Muscle of leg (tissue), 11 donors: ENCODE data around the gene GANC. TPM values are rescaled to one million over a fixed set of nuclear protein-coding genes. Genes with fewer than 3 reads are reported as not detected.
"Not testable (repeated sequence)": the region's sequence is repeated elsewhere in the genome, so short reads cannot be mapped to it uniquely, and the experiment has no call there.

Source experiments
- DNase-seq: peaks from one replicate; pipeline ENCODE4 v3.0.0; 2013
- H3K27ac ChIP-seq: one replicate; pipeline ENCODE4 v1.5.1; 2013; ENCODE audit warnings: mild to moderate bottlenecking, low read length, control low read depth
- H3K27me3 ChIP-seq: one replicate; pipeline ENCODE4 v1.6.1; 2013; ENCODE audit warnings: low read length; ENCODE audit not compliant: control insufficient read depth, insufficient read depth
- H3K36me3 ChIP-seq: one replicate; pipeline ENCODE4 v1.6.1; 2013; ENCODE audit warnings: low read length; ENCODE audit not compliant: control insufficient read depth, insufficient read depth
- H3K4me1 ChIP-seq: one replicate; pipeline ENCODE4 v1.6.1; 2013; ENCODE audit warnings: low read length; ENCODE audit not compliant: control insufficient read depth, insufficient read depth
- H3K4me3 ChIP-seq: one replicate; pipeline ENCODE4 v1.5.1; 2013; ENCODE audit warnings: low read length, control low read depth
- H3K9me3 ChIP-seq: replicated peaks from 2 replicates; pipeline ENCODE4 v1.6.1; 2013; ENCODE audit warnings: low read depth, low read length; ENCODE audit not compliant: control insufficient read depth
- WGBS: methylation state at CpG from one replicate; pipeline ENCODE4 v1.1.5; 2013; ENCODE audit warnings: missing lambda C conversion rate; ENCODE audit not compliant: insufficient coverage; 5-methylcytosine and 5-hydroxymethylcytosine counted together
- polyA plus RNA-seq, 8 donors: library from polyadenylated mRNA; unstranded; fragments of 120-200 nt; gene quantifications; one replicate each; pipeline versions ENCODE4 v1.2.1 to v1.2.3, GENCODE V29; 2013; ENCODE audit warnings: inconsistent platforms in 1 of 8, low replicate concordance in 1 of 8; ENCODE audit not compliant: insufficient read length in 8 of 8, insufficient read depth in 1 of 8
- total RNA-seq: library from RNA; stranded (reverse); fragments of 120-200 nt; gene quantifications from one replicate; pipeline ENCODE4 v1.2.4, GENCODE V29; 2013

GANC gene
- total and polyA plus RNA-seq, 9 donors = 11.7 to 18.0 (median 14.1) TPM

DNA sequence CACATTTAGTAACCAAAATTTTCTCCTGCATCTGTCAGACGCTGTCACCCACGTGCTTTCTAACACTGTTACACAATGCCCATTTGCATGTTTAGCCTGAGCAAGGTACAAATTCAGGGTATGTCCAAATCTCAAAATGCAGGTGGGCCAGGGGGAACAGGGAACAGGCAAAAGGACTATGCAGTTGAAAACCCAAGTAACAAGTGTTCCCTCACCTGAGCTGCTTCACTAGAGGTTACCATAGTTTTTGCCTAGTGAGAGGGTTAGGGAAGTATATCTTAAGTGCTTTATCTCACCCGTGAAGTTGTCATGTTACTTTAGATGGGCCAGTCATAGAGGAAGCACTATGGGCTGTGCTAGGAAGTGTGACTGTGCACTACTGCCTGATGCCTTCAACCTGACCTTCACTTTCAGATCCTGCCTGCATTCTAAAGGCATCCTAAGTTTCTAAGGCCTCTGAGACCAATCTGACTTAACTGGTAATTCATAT lies 6.3 kb downstream of the GANC start:
- no peak for DNase-seq
- no peak overlapping the region for H3K27ac ChIP-seq
- peaks cover 26% of the 10 kb centered on the region for H3K36me3 ChIP-seq
- peaks cover 11% of the 10 kb centered on the region for H3K4me1 ChIP-seq
- H3K9me3 ChIP-seq = no peaks in the 10 kb centered on the region
- no peak overlapping the region for H3K4me3 ChIP-seq
- H3K27me3 ChIP-seq = no peaks in the 10 kb centered on the region
- WGBS = no CpG with 5 or more reads among the region's 3 CpGs

DNA sequence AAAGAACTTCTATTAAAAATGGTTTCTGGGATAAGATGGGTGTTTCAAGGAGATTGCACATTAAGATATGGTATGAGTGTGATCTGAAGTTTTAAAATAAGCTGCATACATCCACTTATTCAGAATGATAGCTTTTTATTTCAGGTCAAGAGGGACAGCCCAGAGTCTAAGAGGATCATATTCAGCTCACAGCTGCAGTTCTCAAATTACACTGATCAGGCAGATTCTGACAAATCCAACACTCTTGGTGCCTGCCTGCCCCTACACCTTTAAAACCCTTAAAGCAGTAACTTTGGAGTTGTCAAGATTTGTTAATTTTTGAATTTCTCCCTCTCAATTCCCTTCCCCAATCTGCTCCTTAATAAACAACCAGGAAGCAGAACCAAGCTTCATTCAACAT lies 9.3 kb downstream of the GANC start:
- DNase-seq = no peak
- no peak overlapping the region for H3K27ac ChIP-seq
- H3K4me3 ChIP-seq = no peak overlapping the region
- H3K27me3 ChIP-seq = no peaks in the 10 kb centered on the region
- no peaks in the 10 kb centered on the region for H3K4me1 ChIP-seq
- no peaks in the 10 kb centered on the region for H3K9me3 ChIP-seq
- H3K36me3 ChIP-seq = peaks cover 26% of the 10 kb centered on the region

DNA sequence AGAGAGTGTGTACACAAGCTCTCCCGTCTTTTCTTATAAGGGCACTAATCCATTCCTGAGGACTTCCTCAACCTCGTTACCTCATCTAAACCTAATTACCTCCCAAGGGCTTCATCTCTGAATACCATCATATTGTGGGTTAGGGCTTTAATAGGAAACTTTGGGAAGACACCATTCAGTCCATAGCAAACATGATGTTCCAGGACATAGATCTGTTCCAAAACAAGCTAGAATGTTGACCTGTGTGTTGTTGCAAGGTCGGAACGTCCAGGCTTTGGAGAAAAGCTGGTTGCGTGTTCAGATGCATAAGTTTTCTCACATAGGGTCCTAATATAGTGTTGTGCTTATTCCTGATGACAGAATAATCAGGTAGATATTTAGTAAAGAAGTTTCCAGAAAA lies 9.9 kb downstream of the GANC start:
- no peak overlapping the region for H3K4me3 ChIP-seq
- H3K9me3 ChIP-seq = no peaks in the 10 kb centered on the region
- H3K27ac ChIP-seq = no peak overlapping the region
- no peaks in the 10 kb centered on the region for H3K27me3 ChIP-seq
- peaks cover 23% of the 10 kb centered on the region for H3K36me3 ChIP-seq
- 58% methylated on average over 3 of the region's 5 CpGs for WGBS
- no peak for DNase-seq
- H3K4me1 ChIP-seq = no peaks in the 10 kb centered on the region

DNA sequence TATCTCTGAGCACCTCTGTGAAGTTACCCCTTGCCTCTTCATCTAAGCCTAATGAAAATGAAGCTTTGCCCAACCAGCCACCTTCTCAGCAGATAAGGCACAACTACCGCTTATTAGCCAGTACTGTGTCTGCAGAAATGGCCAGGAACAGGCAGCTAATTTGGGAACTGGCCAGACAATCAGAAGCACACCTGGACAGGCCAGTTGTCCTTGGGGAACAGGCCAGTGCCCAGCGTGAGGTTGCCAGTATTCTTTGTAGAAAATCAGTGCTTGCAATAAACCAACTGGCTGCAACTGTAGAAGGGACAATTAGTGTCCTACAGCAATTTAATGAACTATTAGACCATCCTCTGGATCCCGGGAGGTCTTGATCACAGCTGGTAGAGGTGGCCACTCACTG lies 10.7 kb downstream of the GANC start:
- Histone ChIP-seq H3K4me3 (no peak overlapping the region), H3K4me1 (no peaks in the 10 kb centered on the region), H3K9me3 (no peaks in the 10 kb centered on the region), H3K27me3 (no peaks in the 10 kb centered on the region), H3K27ac (no peak overlapping the region), H3K36me3 (peaks cover 20% of the 10 kb centered on the region)
- 78% methylated on average over 2 of the region's 3 CpGs for WGBS
- DNase-seq = no peak

DNA sequence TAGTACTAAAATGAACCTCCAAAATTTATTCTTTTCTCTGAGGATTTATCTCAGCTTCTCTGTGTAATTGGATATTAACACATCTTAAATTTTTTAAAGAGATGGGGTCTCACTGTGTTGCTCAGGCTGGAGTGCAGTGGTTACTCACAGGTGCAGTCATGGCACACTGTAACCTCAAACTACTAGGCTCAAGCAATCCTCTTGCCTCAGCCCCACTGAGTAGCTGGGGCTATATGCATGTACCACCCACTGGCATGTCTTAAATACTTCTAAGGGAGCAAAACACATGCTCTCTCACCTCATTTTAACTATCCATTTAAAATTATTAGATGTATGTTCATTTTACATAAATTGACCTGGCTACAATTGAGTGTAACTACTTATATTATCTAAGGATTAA lies 11.6 kb downstream of the GANC start:
- H3K4me1 ChIP-seq = no peaks in the 10 kb centered on the region
- no peak overlapping the region for H3K4me3 ChIP-seq
- H3K27me3 ChIP-seq = no peaks in the 10 kb centered on the region
- no peak overlapping the region for H3K27ac ChIP-seq
- no peak for DNase-seq
- peaks cover 14% of the 10 kb centered on the region for H3K36me3 ChIP-seq
- no peaks in the 10 kb centered on the region for H3K9me3 ChIP-seq

DNA sequence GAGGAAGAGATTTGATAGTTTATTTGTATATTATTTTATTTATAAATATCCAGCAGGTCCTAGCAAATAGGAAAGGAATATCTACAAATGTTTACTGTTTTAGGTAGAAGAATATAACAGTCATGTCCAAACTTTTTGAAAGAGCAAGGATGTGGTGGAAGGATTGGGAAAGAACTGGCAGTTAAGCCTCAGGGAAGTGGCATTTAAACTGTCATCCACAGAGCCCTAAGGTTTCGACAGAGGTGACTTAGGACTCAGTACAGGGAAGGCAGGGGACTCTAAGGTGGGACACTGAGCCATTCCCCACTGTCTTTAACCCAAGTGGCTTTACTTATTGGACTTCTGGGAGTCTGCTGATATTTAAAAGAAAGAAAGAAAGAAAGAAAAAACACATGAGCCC lies 12.0 kb downstream of the GANC start:
- H3K27ac ChIP-seq = no peak overlapping the region
- no peaks in the 10 kb centered on the region for H3K4me1 ChIP-seq
- H3K4me3 ChIP-seq = no peak overlapping the region
- DNase-seq = no peak
- no peaks in the 10 kb centered on the region for H3K27me3 ChIP-seq
- peaks cover 14% of the 10 kb centered on the region for H3K36me3 ChIP-seq
- no peaks in the 10 kb centered on the region for H3K9me3 ChIP-seq
- WGBS = no CpG with 5 or more reads among the region's 1 CpG

DNA sequence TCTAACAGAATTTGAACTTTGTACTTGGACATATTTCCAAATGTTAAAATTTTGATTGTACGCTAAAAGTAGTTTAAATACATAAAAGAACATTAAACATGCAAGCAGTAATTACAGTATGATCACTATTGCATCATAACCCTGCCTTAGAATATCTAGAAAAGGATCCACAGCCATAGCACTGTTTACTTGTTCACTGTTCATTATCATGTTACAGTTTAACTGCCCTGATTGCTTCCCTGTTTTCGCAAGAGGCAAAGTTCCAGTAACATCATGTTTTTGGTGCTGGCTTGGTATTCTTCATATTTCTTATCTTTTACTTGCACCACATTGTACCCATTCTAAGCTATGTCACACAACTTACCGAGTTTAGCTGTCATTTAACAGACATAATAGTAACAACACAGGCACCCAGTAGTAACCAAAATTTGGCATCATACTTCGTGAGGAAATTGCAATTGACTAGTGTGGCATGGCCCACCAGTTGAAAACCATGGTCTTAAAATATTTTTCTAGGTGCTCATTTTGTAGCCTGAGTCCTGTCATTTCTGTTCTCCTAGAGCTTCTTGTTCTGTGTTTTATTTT lies 13.5 kb downstream of the GANC start:
- no peaks in the 10 kb centered on the region for H3K27me3 ChIP-seq
- WGBS = 100% methylated on average over 1 of the region's 4 CpGs
- H3K36me3 ChIP-seq = peaks cover 10% of the 10 kb centered on the region
- H3K9me3 ChIP-seq = no peaks in the 10 kb centered on the region
- H3K4me3 ChIP-seq = no peak overlapping the region
- DNase-seq = no peak
- no peaks in the 10 kb centered on the region for H3K4me1 ChIP-seq
- no peak overlapping the region for H3K27ac ChIP-seq

DNA sequence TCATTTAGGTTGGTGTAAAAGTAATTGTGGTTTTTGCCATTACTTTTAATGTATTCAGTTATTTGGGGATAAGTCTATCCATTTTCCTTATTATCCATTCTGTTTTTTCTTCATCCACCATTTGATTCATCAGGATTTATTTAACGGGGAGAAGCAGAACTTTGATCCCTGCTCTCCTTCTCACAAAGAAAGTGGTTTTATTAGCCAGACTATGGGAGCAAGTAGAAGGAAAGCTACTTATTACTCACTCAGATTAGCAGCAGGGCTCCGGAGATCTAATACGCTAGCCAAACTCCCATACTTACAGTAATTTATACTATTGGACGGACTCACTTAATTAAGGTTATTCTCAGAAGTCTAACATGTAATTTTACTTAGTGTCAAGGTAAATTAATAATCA lies 14.9 kb downstream of the GANC start:
- no CpG with 5 or more reads among the region's 4 CpGs for WGBS

DNA sequence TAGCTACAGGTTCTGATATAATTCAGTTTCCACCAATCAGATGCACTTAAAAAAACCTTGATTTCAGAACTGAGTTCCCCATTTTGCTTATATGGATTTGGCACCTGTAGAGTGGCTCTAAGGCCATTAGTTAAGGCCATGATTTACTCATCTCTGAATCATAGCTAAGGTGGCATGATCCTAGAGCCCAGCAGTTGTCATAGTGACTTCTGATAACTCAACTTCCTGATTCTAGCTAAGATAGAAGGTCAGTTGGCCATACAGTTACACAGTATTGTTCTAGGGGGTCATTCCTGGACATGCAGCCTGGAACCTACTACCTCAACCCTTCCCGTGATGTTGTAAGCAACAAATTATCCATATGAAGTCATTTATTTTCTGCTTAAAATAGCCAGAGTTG lies 16.2 kb downstream of the GANC start:
- no peaks in the 10 kb centered on the region for H3K9me3 ChIP-seq
- DNase-seq = no peak
- no CpG with 5 or more reads among the region's 1 CpG for WGBS
- peaks cover 7% of the 10 kb centered on the region for H3K36me3 ChIP-seq
- no peaks in the 10 kb centered on the region for H3K27me3 ChIP-seq
- no peak overlapping the region for H3K27ac ChIP-seq
- no peaks in the 10 kb centered on the region for H3K4me1 ChIP-seq
- no peak overlapping the region for H3K4me3 ChIP-seq

More for the DNA sequence above, 14.9 kb downstream of the GANC start:
- Histone ChIP-seq H3K36me3 (peaks cover 10% of the 10 kb centered on the region), H3K4me3 (no peak overlapping the region), H3K9me3 (no peaks in the 10 kb centered on the region), H3K4me1 (no peaks in the 10 kb centered on the region), H3K27me3 (no peaks in the 10 kb centered on the region), H3K27ac (no peak overlapping the region)
- DNase-seq = no peak

DNA sequence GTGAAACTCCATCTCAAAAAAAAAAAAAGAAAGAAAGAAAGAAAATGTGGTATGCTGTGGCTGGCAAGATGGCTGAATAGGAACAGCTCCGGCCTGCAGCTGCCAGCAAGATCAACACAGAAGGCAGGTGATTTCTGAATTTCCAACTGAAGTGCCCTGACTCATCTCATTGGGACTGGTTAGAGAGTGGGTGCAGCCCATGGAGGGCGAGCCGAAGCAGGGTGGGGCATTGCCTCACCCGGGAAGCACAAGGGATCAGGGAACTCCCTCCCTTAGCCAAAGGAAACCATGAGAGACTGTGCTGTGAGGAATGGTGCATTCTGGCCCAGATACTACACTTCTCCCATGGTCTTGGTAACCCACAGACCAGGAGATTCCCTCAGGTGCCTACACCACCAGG lies 28.0 kb downstream of the GANC start:
- H3K27me3 ChIP-seq, H3K36me3 ChIP-seq, H3K4me3 ChIP-seq, H3K27ac ChIP-seq, DNase-seq, H3K4me1 ChIP-seq: not testable (repeated sequence)
- peaks cover 15% of the 10 kb centered on the region for H3K9me3 ChIP-seq
- WGBS = 93% methylated on average over 2 of the region's 4 CpGs

DNA sequence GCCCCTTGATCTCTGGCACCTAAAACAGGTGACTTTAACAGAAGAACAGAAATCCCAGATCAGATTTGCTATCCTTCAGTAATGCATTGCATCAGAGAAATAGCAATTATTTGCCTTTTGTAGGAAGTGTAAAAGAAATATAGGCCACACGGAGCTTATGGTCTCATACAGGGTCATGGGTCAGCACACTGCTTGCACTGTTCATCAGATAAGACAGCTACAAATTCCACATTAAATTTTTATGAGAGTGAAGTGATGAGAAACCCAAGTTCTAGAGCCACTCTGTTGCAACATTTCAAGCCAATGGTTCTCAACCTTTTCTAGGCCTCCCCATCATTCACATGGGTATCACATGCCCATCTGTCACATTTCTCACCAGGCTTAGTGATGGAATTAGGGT lies 33.7 kb downstream of the GANC start:
- no peaks in the 10 kb centered on the region for H3K4me1 ChIP-seq
- H3K27me3 ChIP-seq = no peaks in the 10 kb centered on the region
- H3K36me3 ChIP-seq = peaks cover 11% of the 10 kb centered on the region
- H3K9me3 ChIP-seq = peaks cover 15% of the 10 kb centered on the region
- no peak for DNase-seq
- H3K27ac ChIP-seq = no peak overlapping the region
- no peak overlapping the region for H3K4me3 ChIP-seq
- no CpG with 5 or more reads among the region's 1 CpG for WGBS
